ENCODE measurements around the gene TALDO1. TPM values are rescaled to one million over a fixed set of nuclear protein-coding genes. Genes with fewer than 3 reads are reported as not detected.
A peak's percentile ranks its signal among the peaks of the same experiment; 100 is the strongest.
"Not testable (repeated sequence)": the region's sequence is repeated elsewhere in the genome, so short reads cannot be mapped to it uniquely, and the experiment has no call there.

The TALDO1 gene
- total and polyA plus RNA-seq, 3 donors from 2014 or later, result 84.8 to 88.1 (median 86.6) TPM

GRCh38 chr11:727859-728748 lies 19.2 kb upstream of the TALDO1 start:
- Histone ChIP-seq H3K9me3 (no peaks in the 10 kb centered on the region), H3K4me3 (no peak overlapping the region), H3K36me3 (ENCODE audit: low read depth, missing control alignments) (no peaks in the 10 kb centered on the region), H3K27me3 (no peaks in the 10 kb centered on the region), H3K27ac (peak overlapping the region; percentile 76 to 83), H3K4me1 (peaks cover 38% of the 10 kb centered on the region)
- intact Hi-C loops (cut with DNase I; ENCODE audit: low total_unique reads), result loop anchor here (10.0 kb wide), 1 partner anchor 173 kb away; no protein-coding TSS in a partner anchor
- WGBS, 2 donors, result 48 to 53% methylated on average over 5 to 27 of the region's 31 CpGs
- DNase-seq, result peak; percentile 84
- TF ChIP-seq CTCF (IDR thresholded peaks at IDR 0.05), result peak; percentile 92 to 97 (median 95)
- TF ChIP-seq POLR2A (IDR thresholded peaks at IDR 0.05), result no peak

GRCh38 chr11:728901-729491 lies 18.3 kb upstream of the TALDO1 start:
- Histone ChIP-seq H3K27ac (peak overlapping the region in 1 of 2 donors; percentile 83), H3K4me3 (no peak overlapping the region), H3K9me3 (no peaks in the 10 kb centered on the region), H3K4me1 (peaks cover 38% of the 10 kb centered on the region), H3K27me3 (no peaks in the 10 kb centered on the region), H3K36me3 (ENCODE audit: low read depth, missing control alignments) (no peaks in the 10 kb centered on the region)
- intact Hi-C loops (cut with DNase I; ENCODE audit: low total_unique reads), result loop anchor here (10.0 kb wide), 1 partner anchor 174 kb away; no protein-coding TSS in a partner anchor
- TF ChIP-seq CTCF (IDR thresholded peaks at IDR 0.05) (no peak), POLR2A (IDR thresholded peaks at IDR 0.05) (no peak)
- no peak for DNase-seq
- WGBS, 2 donors, result 60 to 72% methylated on average over 3 to 15 of the region's 15 CpGs

GRCh38 chr11:729492-730074 lies 17.7 kb upstream of the TALDO1 start:
- H3K4me3 ChIP-seq, result no peak overlapping the region
- H3K27ac ChIP-seq, result peak overlapping the region in 1 of 2 donors; percentile 83
- no peaks in the 10 kb centered on the region for H3K36me3 ChIP-seq (ENCODE audit: low read depth, missing control alignments)
- H3K4me1 ChIP-seq, result peaks cover 38% of the 10 kb centered on the region
- DNase-seq, result peak; percentile 54
- 50 to 51% methylated on average over 17 of the region's 17 CpGs for WGBS, 2 donors
- H3K27me3 ChIP-seq, result no peaks in the 10 kb centered on the region
- H3K9me3 ChIP-seq, result no peaks in the 10 kb centered on the region
- TF ChIP-seq POLR2A (IDR thresholded peaks at IDR 0.05) (no peak), CTCF (IDR thresholded peaks at IDR 0.05) (no peak)
- intact Hi-C loops (cut with DNase I; ENCODE audit: low total_unique reads), result loop anchor here (10.0 kb wide), 1 partner anchor 175 kb away; no protein-coding TSS in a partner anchor

GRCh38 chr11:733072-733471 lies 14.2 kb upstream of the TALDO1 start:
- Histone ChIP-seq H3K27ac (no peak overlapping the region), H3K4me1 (peaks cover 19% of the 10 kb centered on the region), H3K36me3 (ENCODE audit: low read depth, missing control alignments) (no peaks in the 10 kb centered on the region), H3K4me3 (no peak overlapping the region), H3K27me3 (no peaks in the 10 kb centered on the region), H3K9me3 (no peaks in the 10 kb centered on the region)
- 70 to 77% methylated on average over 17 to 20 of the region's 20 CpGs for WGBS, 2 donors
- no peak for DNase-seq
- intact Hi-C loops (cut with DNase I; ENCODE audit: low total_unique reads), result no loop called here
- no peak for TF ChIP-seq POLR2A (IDR thresholded peaks at IDR 0.05)
- no peak for TF ChIP-seq CTCF (IDR thresholded peaks at IDR 0.05)

- H3K27ac ChIP-seq; H3K27me3 ChIP-seq; H3K9me3 ChIP-seq; DNase-seq; intact Hi-C loops (cut with DNase I; ENCODE audit: low total_unique reads); H3K4me1 ChIP-seq; H3K36me3 ChIP-seq (ENCODE audit: low read depth, missing control alignments): not testable (repeated sequence)
- peak overlapping the region in 1 of 2 donors; percentile 5 for H3K4me3 ChIP-seq
- 77 to 79% methylated on average over 8 to 15 of the region's 26 CpGs for WGBS, 2 donors
Observed at GRCh38 chr11:734541-734940, 12.7 kb upstream of the TALDO1 start.

All from testis (tissue), 3 donors.